Thyroid gland (tissue), 4 donors: ENCODE results near the gene PTPN14.

Experiments
- POLR2A ChIP-seq, 2 donors: fragments of 450-650 bp; IDR thresholded peaks; one replicate each; pipeline ENCODE4 v1.6.1; 2017; ENCODE audit warnings: antibody characterized with exemption in 2 of 2, mild to moderate bottlenecking in 2 of 2, moderate library complexity in 1 of 2
- TF ChIP-seq, protein P1 (sequence below), 6 experiments: fragments of 200-600 bp in 3 of 6; fragments of 450-650 bp in 3 of 6; sonication (generic) in 3 of 6; IDR thresholded peaks; one replicate each; pipeline ENCODE4 v1.5.1; 2016 to 2019; ENCODE audit warnings: antibody characterized with exemption in 6 of 6, mild to moderate bottlenecking in 2 of 6, inconsistent platforms in 1 of 6, moderate library complexity in 1 of 6

DNA sequence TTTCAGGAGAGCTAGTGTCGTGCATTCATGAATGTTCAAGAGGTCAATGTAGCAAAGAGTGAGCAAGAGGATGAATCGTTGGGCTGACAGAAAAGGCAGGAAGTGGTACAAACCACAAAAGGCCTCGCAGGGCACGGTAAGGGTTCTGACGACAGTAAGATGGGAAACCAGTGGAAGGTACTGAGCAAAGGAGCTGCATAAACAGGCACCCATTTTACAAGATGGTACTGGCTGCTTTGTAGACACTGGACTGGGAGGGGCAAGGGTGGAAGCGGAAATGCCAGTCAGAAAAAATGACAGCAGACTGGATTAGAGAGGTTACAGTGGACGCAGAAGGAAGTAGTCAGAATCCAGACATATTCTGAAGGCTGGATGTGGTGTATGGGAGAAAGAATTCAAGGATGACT lies 123.5 kb downstream of the PTPN14 start:
- TF ChIP-seq, protein P1, sequence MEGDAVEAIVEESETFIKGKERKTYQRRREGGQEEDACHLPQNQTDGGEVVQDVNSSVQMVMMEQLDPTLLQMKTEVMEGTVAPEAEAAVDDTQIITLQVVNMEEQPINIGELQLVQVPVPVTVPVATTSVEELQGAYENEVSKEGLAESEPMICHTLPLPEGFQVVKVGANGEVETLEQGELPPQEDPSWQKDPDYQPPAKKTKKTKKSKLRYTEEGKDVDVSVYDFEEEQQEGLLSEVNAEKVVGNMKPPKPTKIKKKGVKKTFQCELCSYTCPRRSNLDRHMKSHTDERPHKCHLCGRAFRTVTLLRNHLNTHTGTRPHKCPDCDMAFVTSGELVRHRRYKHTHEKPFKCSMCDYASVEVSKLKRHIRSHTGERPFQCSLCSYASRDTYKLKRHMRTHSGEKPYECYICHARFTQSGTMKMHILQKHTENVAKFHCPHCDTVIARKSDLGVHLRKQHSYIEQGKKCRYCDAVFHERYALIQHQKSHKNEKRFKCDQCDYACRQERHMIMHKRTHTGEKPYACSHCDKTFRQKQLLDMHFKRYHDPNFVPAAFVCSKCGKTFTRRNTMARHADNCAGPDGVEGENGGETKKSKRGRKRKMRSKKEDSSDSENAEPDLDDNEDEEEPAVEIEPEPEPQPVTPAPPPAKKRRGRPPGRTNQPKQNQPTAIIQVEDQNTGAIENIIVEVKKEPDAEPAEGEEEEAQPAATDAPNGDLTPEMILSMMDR (IDR thresholded peaks at IDR 0.05), result no peak
- TF ChIP-seq POLR2A (IDR thresholded peaks at IDR 0.05), result no peak
